NCI-H748 (cell line): ENCODE data around the gene UAP1.

Experiments used
- DNase-seq: peaks from one replicate; lab custom pipeline; 2025; ENCODE audit not compliant: unreplicated experiment; lab: John Stamatoyannopoulos, UW

The UAP1 gene

DNA sequence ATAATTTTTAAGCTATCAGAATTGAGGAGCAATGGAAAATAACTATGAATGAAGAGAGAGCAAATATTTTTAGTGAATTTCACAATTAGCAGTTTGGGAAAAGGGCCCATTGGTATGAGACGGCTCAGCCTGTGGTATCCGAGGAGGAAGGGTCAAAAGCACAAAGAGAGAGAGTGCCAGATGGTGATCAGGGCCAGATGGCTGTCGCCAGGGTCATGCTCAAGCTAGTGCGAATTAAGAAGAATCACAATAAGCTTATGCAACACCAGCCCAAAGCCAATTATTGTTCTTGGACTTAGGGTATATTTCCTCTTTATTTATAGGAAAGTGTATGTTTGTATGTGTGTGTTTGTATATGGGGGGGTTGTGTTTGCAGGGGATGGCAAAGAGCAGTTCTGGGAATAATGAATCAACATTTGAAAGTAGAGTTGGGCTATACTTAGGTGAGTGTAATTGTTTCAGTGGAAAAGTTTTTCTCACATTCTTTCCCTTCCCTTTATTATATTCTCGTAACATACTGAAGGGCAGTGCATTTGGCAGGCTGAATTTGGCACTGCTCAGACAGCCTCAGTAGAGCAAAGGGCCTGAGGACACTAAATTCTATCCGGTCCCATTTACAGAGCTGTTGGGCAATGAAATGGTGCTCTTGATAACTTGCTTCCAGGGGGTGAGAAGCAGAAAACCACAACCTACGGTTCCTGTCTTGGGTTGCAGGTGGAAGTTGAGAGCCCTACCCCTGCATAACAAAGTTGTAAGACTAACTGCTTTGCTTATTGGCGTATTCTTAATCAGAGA, 51.3 kb downstream of the UAP1 start:
- DNase-seq: no peak

DNA sequence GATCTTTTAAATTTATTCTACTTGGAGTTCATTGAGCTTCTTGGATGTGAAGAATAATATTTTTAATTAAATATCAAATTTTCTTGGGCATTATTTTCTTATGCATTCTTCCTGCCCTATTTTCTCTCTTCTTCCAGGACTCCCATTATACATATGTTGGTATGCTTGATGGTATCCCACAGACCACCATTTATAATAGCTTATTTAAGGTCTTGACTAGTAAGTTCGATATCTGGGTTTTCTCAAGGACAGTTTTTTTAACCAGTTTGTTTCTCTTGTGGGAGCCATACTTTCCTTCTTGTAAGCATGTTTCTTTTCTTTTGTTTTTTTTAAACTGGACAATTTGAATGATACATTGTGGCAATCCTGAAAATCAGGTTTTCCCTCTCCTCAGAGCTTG, 55.3 kb downstream of the UAP1 start:
- DNase-seq: no peak

DNA sequence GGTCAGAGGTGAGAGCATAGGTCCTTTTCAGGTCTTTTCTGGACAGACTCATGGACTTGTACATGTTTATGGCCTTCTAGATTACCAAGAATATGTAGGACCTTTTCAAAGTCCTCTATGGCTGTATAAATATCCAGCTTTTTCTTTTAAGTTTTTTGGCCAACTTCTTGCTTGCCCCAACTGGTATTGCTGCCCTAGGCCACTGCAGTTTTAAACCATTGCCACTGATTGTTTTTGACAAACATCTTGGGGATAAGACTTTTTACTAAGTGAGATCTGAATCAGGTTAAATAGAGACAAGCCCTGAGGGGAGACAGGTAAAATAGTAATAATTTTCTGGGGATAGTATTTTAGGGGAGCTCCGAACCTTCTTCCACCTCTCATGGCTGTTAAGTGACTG, 56.0 kb downstream of the UAP1 start:
- no peak for DNase-seq

DNA sequence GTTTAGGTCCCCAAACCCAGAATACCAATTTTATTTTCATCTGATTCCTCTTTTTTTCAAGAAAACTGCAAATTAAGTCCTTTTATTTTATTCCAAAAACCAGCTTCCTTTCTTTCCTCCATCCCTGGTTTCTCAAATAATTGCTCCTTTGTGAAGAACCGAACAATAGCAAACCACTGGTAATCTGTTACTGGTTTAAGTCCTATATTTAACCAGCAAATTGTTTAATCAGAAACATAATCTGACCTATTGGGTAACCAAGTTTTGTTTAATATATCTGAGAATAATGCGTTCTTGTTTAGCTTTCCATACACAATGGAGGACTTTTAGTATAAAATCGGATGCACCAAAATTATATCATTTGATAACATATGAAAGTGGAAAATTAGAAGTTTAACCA, 57.6 kb downstream of the UAP1 start:
- no peak for DNase-seq

DNA sequence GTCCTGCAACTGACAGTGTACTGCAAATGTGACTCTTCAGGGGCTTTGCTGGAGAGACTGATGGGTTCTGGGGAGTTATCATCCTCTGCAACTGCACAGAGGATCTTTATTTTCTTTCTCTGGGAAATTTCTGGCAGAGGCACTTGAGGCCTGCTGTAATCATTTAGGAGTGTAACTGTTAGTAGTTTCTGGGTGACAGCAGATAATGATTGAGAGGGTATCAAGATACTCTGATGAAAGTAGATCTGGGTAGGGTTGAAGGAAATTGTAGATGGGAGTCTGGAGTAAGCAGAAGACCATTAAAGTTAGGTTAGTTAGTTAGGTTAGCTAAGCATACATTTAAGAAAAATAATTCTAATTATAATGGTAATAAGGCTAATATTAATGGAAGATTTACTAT, 59.7 kb downstream of the UAP1 start:
- no peak for DNase-seq

DNA sequence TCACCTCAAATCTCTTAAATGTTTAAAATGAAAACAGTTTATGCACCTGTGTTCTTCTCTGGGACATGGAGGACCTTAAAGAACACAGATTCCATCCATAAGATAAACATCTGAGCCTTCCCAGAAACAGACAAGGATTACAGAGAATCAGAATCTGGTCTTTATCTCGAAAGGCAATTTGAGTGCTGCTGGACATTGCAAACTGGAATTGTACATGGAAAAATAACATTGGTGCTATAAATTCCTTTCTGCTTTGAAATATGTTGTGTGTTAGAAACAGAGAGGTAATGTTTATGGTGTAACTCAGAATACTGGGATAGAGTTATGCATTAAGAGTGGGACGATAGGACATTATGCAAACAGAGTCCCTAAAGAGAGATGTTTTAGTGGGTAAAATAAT, 64.2 kb downstream of the UAP1 start:
- DNase-seq: no peak

DNA sequence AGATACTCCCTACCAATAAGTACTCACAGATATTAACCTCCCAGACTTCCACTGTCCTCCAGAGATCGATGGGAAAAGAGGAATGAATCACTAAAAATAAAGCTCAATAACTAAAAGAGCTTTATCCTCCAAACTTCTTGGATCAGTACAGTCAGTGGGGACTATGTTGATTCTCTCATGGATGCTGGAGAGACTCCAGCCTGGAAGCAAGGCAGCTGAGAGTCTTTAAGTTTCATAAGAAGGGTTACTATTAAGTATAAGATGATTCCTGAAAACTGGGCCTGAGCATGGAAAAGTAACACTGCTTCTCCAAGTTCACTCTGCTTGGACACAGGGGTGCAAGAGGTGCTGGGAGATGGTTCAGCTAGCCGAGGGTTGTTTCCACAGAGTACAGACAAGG, 64.6 kb downstream of the UAP1 start:
- DNase-seq: no peak

DNA sequence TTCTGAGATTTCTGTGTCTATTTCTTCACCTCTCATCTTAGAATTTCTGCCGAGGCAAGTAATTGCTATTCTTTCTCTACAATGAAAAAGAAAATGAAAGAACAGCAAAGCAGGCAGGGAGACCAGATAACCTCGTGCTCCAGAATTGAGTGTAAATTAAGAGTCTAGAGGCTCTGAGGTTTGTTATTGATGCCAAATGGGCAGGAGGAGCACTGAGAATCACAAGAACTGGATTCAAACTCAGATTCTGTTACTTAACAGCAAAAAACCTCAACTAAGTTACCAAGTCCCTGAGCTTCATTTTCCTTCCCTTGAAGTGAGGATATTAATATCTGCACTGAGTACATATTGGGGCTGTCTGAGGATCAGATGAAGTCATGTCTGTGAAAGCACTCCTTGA, 65.2 kb downstream of the UAP1 start:
- DNase-seq: no peak

DNA sequence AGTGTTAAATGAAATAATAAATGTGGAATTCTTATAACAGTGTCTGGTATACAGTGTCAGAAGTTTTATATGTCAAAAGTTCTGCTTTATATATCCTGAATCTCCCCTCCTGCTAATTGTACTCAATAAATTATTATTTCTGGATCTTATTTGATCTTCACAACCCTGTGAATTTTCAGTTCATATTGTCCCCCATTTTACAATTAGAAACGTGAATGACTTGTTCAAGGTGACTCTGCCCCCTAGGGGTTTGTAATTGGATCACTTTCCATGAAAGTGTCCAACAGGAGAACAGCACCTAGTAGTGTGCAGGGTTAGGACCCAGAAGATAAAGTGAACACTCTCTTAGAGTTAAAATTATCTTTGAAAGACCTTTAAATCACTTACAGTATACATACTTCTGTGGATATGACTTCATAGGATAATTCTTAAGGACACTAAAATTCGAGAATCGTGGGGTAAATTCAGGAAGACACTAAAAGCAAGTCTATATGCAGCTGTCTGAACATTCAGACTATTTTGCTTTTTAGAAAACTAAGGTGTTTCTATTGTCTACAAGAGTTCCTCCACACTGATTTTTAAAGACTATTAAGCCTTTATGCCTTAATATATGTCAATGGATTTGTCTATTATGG, 66.3 kb downstream of the UAP1 start:
- peak; percentile 49 for DNase-seq

DNA sequence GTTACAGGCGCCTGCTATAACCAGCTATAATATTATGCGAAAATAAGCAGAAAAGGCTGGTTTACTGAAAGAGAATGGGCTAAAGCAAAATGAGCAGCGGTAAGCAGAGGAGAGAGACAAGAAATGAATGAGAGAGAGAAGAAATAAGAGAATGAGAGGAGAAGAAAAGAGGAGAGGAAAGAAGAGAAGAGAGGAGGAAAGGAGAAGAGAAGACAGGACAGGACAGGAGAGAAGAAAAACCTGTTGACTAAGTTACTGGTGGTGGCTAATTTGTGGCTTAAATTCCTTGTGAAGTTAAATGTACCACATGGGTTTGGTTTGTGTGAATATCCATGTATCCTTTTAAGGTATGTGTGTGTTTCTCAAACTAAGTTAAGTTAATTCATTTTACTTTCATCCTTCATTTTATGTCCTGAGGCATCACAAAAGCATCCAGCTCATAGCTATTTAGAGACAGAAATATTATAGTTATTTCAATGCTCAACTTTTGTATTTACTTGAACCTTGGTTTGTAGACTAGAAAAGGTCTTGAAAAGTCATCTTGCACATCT, 67.6 kb downstream of the UAP1 start:
- DNase-seq: no peak

DNA sequence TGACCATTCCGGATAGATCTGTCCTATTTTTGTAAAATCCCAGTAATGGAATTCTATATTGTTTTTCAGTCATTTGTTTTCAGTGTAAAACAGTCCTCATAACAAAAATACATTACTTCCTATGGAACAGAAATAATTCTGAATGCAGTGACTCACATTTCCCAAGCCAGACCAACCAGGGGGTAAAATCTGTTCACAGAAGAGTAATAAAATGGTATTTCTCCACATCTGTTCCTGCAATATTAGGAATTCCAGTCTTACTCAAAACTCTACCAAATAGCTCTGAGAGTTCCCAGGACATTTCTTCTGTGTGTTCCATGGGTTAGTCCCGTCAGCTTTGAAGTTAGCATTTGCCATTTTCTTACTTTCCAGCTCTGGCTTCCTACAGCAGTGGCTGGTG, 68.1 kb downstream of the UAP1 start:
- DNase-seq: no peak

DNA sequence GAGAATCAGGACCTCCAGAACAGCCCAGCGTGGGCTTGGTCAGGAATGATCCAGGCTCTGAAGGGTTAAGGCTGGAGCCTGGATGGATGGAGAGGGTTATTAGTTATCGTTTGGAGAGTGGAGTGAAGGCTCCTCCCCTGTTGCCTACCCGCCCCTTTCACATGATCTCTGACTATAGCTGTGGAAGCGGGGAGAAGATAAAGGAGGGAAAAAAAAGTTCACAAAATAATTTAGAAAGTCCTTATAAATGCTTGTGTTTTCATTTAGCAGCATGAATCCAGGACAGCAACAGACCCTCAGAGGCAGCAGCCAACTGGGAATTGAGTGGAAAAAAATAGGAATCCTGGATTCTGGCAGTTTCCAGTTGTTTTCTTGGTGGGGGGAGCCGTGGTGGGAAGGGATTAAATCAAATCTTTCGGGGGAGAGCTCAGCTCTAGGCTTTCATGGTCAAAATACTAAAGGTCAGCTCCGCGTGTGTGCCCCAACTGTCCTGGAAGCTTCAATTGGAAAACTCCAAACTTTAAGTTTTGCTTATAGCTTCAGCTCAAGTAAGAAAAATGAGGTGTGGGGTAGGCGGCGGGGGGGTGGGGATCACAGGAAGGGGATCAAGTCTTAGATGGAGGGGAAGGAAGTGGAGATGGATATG, 70.1 kb downstream of the UAP1 start:
- DNase-seq: no peak

DNA sequence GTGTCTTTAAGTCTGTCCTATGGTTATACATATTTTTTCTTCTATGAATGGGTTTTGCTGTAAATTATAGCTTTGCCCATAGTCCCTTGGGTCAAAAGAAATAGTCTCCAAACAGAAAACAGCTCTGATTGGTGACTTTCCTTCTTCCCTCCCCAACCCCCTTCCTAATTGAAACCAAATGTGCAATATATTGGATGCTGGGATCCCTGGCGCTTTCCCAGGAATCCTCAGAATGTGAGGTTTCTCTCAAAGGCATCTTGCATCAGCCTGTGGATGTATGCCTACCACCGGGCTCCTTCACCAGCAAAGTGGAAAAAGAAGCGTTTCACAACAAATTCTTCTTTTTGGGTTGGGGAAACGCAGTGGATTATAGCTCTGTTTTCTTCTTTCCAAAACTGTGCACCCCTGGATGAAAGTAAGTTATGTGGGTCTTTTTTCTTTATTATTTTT, 70.7 kb downstream of the UAP1 start, which contains the start of gene DDR2:
Gene DDR2 (plus strand): TSS at position 248 of the 450 bp plus-strand sequence. CDS start 86,600 bp downstream, outside the sequence.
- DNase-seq: no peak

DNA sequence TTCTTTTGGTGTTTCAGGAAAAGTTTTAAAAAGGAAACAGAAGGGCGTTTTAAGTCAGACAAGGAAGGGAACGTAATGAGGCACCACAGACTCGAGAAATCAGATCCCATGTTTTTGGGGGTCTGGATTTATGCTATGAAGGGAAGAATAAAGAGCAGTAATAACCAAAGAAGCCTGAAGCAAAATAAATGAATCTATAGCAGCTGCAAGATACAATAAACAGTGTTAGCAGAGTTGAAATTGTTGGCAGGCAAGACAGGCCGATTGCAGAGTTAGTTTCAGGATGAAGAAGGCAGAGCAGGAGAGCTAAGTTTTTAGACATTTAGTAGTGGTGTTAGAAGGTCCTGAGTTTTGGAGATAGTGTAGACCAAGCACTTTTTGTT, 71.2 kb downstream of the UAP1 start:
- DNase-seq: no peak

DNA sequence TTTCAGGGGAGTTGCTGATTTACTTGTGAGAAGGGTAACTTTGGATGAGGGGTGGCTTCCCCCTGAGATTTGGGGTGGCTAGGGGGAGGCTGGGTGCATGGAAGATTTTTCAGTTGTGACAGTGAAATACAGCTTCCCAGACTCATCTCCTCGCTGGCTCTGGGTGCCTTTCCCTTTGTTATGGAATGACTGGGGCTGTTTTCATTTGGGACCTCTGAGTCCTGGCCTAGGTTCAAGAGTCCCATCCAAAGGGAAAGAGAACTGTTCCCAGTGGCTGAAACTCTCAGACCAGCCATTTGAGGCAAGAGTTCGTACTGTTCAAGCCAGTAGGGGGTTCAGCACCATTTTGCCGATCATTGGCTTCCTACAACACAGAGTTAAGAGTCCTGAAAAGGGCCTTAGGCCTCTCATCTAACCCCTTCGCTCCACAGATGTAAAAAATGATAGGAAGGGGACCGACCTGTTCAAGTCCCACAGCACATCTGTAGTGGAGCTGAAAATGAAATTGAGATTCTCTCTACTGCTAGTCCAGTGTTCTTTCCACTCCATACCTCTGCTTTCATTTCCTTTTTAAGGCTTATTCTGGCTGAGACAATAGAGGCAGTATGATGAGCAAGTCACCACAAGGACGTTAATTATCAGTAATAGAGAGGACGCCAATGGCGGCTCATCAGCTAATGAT, 71.7 kb downstream of the UAP1 start:
- no peak for DNase-seq

DNA sequence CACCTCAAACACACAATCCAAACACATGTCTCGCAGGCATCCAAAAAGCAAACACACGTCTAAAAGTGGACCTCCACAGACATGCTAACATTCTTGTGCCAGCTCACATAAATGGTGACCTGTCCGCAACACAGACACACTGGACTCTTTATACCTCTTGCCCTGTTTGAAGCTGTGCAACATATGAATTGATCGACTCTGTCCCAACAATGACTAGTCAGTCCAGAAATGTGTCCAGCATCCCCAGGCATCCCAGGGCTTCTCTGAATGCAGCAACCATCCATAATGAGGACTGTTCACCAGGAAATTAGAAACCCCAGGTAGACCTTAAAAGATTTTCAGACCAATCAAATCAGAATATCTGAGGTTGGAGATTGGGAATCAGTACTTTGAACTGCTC, 73.9 kb downstream of the UAP1 start:
- no peak for DNase-seq

DNA sequence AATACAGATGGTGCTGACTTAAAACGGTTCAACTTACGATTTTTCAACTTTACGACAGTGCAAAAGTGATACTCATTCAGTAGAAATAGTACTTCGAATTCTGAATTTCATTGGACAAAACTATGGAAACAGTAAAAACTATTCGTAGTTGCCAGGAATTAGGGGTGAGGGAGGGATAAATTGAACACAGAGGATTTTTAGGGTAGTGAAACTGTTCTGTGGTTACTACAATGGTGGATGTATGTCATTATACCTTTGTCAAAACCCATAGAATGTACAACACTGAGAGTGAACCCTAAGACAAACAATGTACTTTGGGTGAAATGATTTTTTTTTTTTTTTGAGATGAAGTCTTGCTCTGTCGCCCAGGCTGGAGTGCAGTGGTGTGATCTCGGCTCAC, 78.2 kb downstream of the UAP1 start:
- DNase-seq: no peak

DNA sequence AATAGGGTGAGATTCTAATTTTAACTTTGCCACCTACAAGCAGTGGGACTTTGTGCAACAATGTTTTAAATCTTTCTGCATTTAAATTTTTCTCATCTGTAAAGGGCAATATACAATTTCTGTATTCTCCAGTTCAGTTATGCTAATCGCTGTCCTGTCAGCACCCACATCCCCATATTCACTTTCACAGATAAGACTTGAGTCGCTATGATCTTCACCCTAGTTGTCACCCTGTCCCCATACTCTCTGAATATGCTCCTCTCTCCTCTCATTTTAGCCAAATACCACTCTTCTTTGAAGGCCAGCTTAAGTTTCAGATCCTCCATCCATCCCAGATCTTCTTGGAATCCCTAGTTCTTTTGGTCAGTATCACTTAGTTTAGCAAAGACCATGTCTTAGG, 79.6 kb downstream of the UAP1 start:
- DNase-seq: no peak

DNA sequence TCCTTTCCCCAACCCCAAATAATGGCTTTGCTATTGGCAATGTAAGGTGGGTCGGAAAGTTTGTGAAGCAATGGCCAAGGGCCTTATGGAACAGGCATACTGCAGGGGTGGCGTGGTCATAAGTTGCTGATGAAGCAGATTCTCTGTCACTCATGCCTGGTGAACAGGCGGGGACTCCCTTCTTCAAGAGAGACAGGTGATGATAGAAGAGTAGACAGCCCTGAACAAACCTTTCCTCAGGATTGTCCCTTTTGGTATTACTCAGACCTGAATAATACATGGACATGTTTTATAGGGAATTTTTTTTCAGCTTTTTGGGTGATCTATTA, 83.4 kb downstream of the UAP1 start:
- DNase-seq: no peak

DNA sequence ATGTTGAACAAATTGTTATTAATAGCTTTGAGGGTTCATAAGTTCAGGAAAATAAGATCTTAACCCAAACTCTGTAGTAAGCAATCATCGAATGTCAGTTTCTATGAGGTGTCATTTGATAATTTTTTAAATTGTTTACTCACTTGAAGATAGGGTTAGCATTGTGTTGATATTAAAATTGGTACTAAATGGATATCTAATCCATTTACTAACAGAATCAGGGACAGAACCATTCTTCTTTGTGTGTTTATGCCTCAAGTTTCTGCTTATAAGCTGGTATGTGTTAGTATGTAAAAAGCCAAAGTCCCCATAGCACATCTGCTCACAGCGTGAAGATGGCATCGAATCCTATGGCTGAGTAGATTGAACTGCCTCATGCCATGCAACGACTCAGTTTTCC, 84.1 kb downstream of the UAP1 start:
- DNase-seq: no peak

DNA sequence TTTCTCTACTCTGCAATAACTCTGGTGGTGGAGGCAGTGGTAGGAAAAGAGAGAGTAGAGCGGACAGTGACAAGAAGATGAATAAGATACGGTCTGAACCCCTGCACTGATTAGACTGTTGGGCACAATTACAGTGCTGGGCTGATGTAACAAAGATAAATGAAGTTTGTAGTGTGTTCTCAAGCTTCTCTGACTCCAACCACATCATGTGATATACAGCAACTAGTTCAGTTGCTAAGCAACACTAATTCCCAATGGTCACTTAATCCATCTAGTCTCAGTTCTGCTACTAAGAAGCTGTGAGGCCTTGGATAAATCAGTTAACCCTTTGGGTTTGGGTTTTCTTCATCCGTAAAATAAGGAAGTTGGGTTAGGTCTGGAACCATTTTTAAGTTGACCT, 88.1 kb downstream of the UAP1 start:
- peak; percentile 31 for DNase-seq
